ENCODE measurements around the gene ASB10. TPM values are rescaled to one million over a fixed set of nuclear protein-coding genes. Genes with fewer than 3 reads are reported as not detected.

ASB10 gene
- total and polyA plus RNA-seq, 2 of the 4 experiments (the other 2 are of a cell fraction), result not detected

DNA sequence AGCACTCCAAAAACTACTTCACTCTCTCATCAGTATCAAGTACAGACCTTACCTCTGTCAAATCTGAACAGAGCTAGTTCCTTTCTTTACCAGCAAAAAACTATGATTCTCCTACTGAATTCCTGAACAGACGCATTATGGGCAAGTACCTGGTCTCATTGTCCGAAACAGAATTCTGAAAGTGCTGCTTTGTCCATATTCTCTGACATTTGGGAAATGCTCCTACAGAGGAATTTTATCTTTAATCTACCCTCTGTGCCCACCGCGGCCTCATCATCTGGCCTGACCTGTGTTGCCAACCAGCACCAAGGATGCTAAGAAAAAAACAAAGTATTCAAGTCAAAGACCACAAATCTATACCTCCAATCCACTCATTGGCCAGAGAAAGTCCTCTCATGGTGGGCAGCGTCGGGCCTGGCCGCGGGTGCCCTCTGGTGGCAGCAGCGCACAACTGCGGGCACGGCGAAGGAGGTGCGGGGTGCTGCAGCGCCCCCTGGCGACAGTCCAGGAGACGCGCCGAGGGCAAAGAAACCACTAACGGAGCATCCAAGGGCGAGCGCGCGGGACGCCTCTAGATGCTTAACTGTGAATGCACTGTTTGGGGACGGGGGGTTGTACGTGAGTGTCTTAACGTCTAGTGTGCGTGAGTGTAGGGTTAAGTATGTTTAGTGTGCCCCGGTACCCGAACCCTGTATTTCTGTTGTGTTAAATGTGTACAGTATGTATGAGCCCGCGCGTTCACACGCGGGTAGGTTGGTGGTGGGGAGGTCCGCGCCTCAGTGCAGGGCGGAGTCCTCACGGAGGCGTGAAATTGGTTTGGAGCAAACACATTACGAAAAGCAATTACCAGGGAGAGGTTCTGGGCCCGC is 14.5 kb downstream of the ASB10 start:
- Histone ChIP-seq H2BK15ac (ENCODE audit: low read depth, low read length) (no peak overlapping the region), H3K14ac (replicated peaks; ENCODE audit: low read depth, low read length) (no peak overlapping the region), H3K4me1 (ENCODE audit: control insufficient read depth, insufficient read depth, low read length) (no peaks in the 10 kb centered on the region), H4K8ac (ENCODE audit: low read depth in 2 of 2, low read length in 2 of 2) (no peak overlapping the region), H4K20me1 (ENCODE audit: insufficient read depth, low read length) (no peaks in the 10 kb centered on the region; the same call in 1 of the 2 replicates), H3K79me1 (ENCODE audit: low read depth in 1 of 2, low read length in 2 of 2) (no peaks in the 10 kb centered on the region), H2BK5ac (ENCODE audit: low read depth, low read length, poor library complexity, severe bottlenecking) (no peak overlapping the region), H4K91ac (ENCODE audit: insufficient read depth, low read depth, low read length) (no peak overlapping the region), H3K23ac (ENCODE audit: low read depth, low read length) (no peak overlapping the region), H3K27me3 (ENCODE audit: control insufficient read depth, insufficient read depth, low read length) (peaks cover 56% of the 10 kb centered on the region), H3K4me3 (ENCODE audit: insufficient read depth, low read depth, low read length) (no peak overlapping the region), H3K27ac (ENCODE audit: insufficient read depth, low read length) (no peak overlapping the region), H2AFZ (replicated peaks; ENCODE audit: low read length, poor library complexity) (peak overlapping the region; percentile 39), H2BK20ac (ENCODE audit: low read depth, low read length) (no peak overlapping the region), H3K18ac (ENCODE audit: low read depth, low read length) (no peak overlapping the region), H3K9me1 (ENCODE audit: insufficient read depth, low read length) (no peaks in the 10 kb centered on the region), H3K4me2 (ENCODE audit: low read depth, low read length) (no peak overlapping the region), H3K9me3 (ENCODE audit: control insufficient read depth, insufficient read depth, low read length) (peaks cover 1% of the 10 kb centered on the region; the same call in 1 of the 2 replicates), H2AK5ac (ENCODE audit: low read depth, low read length) (no peak overlapping the region), H3K9ac (ENCODE audit: low read depth, low read length) (no peak overlapping the region), H4K5ac (ENCODE audit: low read depth, low read length) (no peak overlapping the region), H3K4ac (ENCODE audit: low read depth, low read length) (no peak overlapping the region), H3K36me3 (ENCODE audit: control insufficient read depth, insufficient read depth, low read length) (no peaks in the 10 kb centered on the region), H3K56ac (ENCODE audit: extremely low read depth, insufficient read depth, low read length) (no peak overlapping the region), H2BK120ac (ENCODE audit: low read depth, low read length) (no peak overlapping the region), H2AK9ac (replicated peaks; ENCODE audit: low read depth, low read length, poor library complexity) (no peak overlapping the region)
- ChIA-PET POLR2A (ENCODE audit: unreplicated experiment) (no interaction called here), CTCF (interaction anchor here (0.7 kb wide), 1 partner anchor 25 kb away, joined by 4 read pairs; no protein-coding TSS in a partner anchor)
- 14% methylated on average over 22 of the region's 42 CpGs; no CpG with 5 or more reads in 1 of the 2 experiments for WGBS, 2 experiments (ENCODE audit: extremely low coverage in 2 of 2, insufficient read length in 1 of 2)
- intact Hi-C loops (cut with micrococcal nuclease), result loop anchor here (1.0 to 5.0 kb wide), 3 partner anchors 48 to 270 kb away; no protein-coding TSS in a partner anchor
- in situ Hi-C loops (cut with MboI; ENCODE audit: low sequenced_read_pairs), result loop anchor here (5.0 kb wide), 1 partner anchor 45 kb away; no protein-coding TSS in a partner anchor
- dilution Hi-C loops (cut with HindIII; ENCODE audit: low sequenced_read_pairs, unreplicated experiment), result no loop called here
- ATAC-seq (ENCODE audit: low read depth), result peak; percentile 96
- BruUV-seq (replicated peaks), result no TSS peak
- DNase-seq, result peak; percentile 50
- TF ChIP-seq FOS (IDR thresholded peaks at IDR 0.05; ENCODE audit: low read depth, low read length) (no peak), RFX5 (IDR thresholded peaks at IDR 0.05; ENCODE audit: low read depth, low read length) (0 out of 2 replicates have a peak, but pooled peaks have one; percentile 42), RAD21 (IDR thresholded peaks at IDR 0.05; ENCODE audit: low read length) (peak; percentile 85), SMC3 (IDR thresholded peaks at IDR 0.05; ENCODE audit: low read depth, low read length) (peak; percentile 96), CHD1 (IDR thresholded peaks at IDR 0.05; ENCODE audit: low read depth, low read length) (no peak), POLR2A (IDR thresholded peaks at IDR 0.05; ENCODE audit: low read depth, low read length) (no peak), CEBPB (IDR thresholded peaks at IDR 0.05; ENCODE audit: low read depth, low read length) (no peak), MAFK (IDR thresholded peaks at IDR 0.05; ENCODE audit: low read depth, low read length) (no peak), BHLHE40 (IDR thresholded peaks at IDR 0.05; ENCODE audit: low read depth, low read length) (no peak), MXI1 (IDR thresholded peaks at IDR 0.05; ENCODE audit: borderline replicate concordance, low read depth, low read length) (no peak), MAZ (IDR thresholded peaks at IDR 0.05; ENCODE audit: borderline replicate concordance, low read depth, low read length) (peak; percentile 55; the same call in 1 of the 2 replicates)
- TF ChIP-seq, protein P1, sequence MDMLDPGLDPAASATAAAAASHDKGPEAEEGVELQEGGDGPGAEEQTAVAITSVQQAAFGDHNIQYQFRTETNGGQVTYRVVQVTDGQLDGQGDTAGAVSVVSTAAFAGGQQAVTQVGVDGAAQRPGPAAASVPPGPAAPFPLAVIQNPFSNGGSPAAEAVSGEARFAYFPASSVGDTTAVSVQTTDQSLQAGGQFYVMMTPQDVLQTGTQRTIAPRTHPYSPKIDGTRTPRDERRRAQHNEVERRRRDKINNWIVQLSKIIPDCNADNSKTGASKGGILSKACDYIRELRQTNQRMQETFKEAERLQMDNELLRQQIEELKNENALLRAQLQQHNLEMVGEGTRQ (IDR thresholded peaks at IDR 0.05; ENCODE audit: low read depth, low read length), result peak; percentile 23; the same call in 1 of the 2 replicates
- TF ChIP-seq, protein P2, sequence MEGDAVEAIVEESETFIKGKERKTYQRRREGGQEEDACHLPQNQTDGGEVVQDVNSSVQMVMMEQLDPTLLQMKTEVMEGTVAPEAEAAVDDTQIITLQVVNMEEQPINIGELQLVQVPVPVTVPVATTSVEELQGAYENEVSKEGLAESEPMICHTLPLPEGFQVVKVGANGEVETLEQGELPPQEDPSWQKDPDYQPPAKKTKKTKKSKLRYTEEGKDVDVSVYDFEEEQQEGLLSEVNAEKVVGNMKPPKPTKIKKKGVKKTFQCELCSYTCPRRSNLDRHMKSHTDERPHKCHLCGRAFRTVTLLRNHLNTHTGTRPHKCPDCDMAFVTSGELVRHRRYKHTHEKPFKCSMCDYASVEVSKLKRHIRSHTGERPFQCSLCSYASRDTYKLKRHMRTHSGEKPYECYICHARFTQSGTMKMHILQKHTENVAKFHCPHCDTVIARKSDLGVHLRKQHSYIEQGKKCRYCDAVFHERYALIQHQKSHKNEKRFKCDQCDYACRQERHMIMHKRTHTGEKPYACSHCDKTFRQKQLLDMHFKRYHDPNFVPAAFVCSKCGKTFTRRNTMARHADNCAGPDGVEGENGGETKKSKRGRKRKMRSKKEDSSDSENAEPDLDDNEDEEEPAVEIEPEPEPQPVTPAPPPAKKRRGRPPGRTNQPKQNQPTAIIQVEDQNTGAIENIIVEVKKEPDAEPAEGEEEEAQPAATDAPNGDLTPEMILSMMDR (conservative IDR thresholded peaks at IDR 0.05; ENCODE audit: low read depth, low read length), result peak; percentile 100
- TF ChIP-seq, protein P3, sequence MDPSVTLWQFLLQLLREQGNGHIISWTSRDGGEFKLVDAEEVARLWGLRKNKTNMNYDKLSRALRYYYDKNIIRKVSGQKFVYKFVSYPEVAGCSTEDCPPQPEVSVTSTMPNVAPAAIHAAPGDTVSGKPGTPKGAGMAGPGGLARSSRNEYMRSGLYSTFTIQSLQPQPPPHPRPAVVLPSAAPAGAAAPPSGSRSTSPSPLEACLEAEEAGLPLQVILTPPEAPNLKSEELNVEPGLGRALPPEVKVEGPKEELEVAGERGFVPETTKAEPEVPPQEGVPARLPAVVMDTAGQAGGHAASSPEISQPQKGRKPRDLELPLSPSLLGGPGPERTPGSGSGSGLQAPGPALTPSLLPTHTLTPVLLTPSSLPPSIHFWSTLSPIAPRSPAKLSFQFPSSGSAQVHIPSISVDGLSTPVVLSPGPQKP (IDR thresholded peaks at IDR 0.05; ENCODE audit: borderline replicate concordance, low read depth, low read length), result no peak

Measured in IMR-90 (cell line).